OCI-LY3 (cell line): Measurements from ENCODE around the gene CNTN1.

Source experiments
- EZH2phosphoT487 ChIP-seq: fragments of 200-600 bp; shearing (Covaris generic); IDR thresholded peaks from 2 replicates; pipeline ENCODE4 v1.6.1; 2018; ENCODE audit warnings: antibody characterized with exemption, mixed run types, low read depth
- TF ChIP-seq, protein P1 (sequence below): fragments of 200-600, 300-600 bp; sonication (generic); IDR thresholded peaks from 2 replicates; pipeline ENCODE4 v1.5.1; 2014; ENCODE audit warnings: antibody characterized with exemption, low read length, low read depth

DNA sequence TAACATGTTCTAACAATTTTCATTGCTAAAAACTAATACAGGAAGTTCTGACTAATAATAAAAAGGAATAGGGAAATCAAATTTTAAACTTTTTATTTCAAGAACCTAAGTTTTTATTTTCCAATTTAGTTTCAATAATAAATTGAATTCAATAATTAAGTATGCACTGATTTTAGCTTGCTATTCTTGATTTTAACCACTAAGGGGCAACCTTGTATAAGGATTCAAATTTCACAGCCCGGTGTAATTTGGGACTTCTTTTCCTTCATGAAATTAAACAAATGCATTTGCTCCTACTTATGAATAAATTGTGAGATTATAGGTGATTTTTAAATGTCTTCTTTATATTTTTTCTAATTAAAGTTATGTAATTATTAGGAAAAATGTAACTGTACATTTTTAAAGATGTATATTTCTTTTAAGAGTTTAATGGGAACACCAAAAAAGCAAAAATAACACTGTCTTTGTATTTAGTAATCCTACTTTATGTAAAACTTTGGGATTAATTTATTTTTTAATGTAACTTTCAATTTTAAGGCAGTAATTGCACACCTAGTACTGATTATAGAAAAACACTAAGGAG, 254.5 kb downstream of the CNTN1 start:
- TF ChIP-seq, protein P1, sequence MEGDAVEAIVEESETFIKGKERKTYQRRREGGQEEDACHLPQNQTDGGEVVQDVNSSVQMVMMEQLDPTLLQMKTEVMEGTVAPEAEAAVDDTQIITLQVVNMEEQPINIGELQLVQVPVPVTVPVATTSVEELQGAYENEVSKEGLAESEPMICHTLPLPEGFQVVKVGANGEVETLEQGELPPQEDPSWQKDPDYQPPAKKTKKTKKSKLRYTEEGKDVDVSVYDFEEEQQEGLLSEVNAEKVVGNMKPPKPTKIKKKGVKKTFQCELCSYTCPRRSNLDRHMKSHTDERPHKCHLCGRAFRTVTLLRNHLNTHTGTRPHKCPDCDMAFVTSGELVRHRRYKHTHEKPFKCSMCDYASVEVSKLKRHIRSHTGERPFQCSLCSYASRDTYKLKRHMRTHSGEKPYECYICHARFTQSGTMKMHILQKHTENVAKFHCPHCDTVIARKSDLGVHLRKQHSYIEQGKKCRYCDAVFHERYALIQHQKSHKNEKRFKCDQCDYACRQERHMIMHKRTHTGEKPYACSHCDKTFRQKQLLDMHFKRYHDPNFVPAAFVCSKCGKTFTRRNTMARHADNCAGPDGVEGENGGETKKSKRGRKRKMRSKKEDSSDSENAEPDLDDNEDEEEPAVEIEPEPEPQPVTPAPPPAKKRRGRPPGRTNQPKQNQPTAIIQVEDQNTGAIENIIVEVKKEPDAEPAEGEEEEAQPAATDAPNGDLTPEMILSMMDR, result peak; percentile 72
- TF ChIP-seq EZH2phosphoT487, result no peak
